PFSK-1 (cell line): ENCODE data around the gene MEI4.

ENCODE experiments used
- FOXP2 ChIP-seq: optimal IDR thresholded peaks from 2 replicates; pipeline ENCODE3; 2011; ENCODE audit warnings: borderline replicate concordance, control low read depth, inconsistent platforms; ENCODE audit not compliant: insufficient read depth; ENCODE audit errors: extremely low read length, extremely low read depth
- POLR2AphosphoS5 ChIP-seq: IDR thresholded peaks from 2 replicates; pipeline ENCODE4 v1.6.1; 2012; ENCODE audit warnings: low read depth, mild to moderate bottlenecking, control low read depth, low read length, moderate library complexity
- SIN3A ChIP-seq: IDR thresholded peaks from 2 replicates; pipeline ENCODE4 v1.6.1; 2012; ENCODE audit warnings: mild to moderate bottlenecking, low read length, moderate library complexity, borderline replicate concordance; ENCODE audit not compliant: insufficient read depth
- TAF1 ChIP-seq: IDR thresholded peaks from 2 replicates; pipeline ENCODE4 v1.6.1; 2012; ENCODE audit warnings: low read length, control low read depth, borderline replicate concordance; ENCODE audit not compliant: insufficient read depth
- TF ChIP-seq, protein P1 (sequence below), 2 experiments: IDR thresholded peaks; 2 replicates each; pipeline versions ENCODE4 v1.6.1 to v1.8.0; 2011 to 2012; ENCODE audit warnings: low read depth in 2 of 2, low read length in 2 of 2, control low read depth in 1 of 2, inconsistent platforms in 1 of 2, mild to moderate bottlenecking in 1 of 2, moderate library complexity in 1 of 2; ENCODE audit not compliant: insufficient read depth in 1 of 2

Gene MEI4

DNA sequence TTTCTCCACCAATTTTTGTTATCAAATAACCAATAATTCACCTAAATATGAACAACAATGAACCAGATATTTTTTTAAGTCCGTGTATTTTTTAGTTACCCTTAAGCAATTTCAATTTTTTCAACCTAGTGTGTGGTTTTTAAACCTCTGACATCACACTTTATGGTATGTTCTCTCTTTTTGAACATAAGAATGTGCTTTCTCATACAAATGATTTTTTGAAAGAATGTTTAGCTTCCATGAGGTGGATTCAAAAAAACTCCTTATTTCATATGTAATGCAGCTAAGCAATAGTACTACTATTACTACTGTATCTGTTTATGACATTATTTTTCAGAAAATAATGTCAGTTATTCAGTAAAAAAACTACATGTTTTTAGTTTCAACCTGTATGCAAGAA lies 19.4 kb upstream of the MEI4 start:
- TF ChIP-seq FOXP2 = no peak

DNA sequence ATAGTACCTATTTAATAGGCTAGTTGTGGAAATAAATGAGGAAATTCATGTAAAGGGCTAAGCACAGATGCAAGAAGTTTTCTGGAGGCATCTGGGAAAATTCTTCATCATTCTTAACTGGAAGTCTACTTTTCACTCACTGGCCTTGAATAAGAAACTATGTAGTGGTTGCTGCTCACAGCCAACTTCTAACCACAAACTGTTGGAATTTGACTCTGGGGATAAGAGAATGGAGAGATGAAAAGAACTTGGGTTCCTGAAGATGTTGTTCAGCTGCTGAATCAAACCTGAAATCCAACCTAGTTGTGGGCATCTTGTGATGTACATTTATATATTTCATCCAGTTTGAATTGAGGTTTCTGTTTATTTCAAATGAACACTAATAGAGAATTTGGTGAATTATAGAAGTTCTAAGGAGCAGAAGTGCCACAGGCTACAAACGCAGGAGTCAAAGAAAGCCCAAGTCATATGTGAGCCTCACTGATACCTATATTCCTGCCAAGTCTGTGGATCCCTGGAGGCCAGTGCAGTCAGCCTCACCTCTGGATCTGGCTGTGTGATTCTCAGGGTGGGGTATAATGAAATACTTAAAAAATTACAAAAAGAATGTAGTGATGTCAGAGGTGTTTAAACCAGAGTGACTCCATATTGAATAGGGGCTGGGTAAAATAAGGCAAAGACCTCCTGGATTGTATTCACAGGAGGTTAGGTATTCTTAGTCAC lies 18.7 kb upstream of the MEI4 start:
- TF ChIP-seq POLR2AphosphoS5 (no peak), TAF1 (no peak), FOXP2 (no peak), SIN3A (no peak)
- TF ChIP-seq, protein P1, sequence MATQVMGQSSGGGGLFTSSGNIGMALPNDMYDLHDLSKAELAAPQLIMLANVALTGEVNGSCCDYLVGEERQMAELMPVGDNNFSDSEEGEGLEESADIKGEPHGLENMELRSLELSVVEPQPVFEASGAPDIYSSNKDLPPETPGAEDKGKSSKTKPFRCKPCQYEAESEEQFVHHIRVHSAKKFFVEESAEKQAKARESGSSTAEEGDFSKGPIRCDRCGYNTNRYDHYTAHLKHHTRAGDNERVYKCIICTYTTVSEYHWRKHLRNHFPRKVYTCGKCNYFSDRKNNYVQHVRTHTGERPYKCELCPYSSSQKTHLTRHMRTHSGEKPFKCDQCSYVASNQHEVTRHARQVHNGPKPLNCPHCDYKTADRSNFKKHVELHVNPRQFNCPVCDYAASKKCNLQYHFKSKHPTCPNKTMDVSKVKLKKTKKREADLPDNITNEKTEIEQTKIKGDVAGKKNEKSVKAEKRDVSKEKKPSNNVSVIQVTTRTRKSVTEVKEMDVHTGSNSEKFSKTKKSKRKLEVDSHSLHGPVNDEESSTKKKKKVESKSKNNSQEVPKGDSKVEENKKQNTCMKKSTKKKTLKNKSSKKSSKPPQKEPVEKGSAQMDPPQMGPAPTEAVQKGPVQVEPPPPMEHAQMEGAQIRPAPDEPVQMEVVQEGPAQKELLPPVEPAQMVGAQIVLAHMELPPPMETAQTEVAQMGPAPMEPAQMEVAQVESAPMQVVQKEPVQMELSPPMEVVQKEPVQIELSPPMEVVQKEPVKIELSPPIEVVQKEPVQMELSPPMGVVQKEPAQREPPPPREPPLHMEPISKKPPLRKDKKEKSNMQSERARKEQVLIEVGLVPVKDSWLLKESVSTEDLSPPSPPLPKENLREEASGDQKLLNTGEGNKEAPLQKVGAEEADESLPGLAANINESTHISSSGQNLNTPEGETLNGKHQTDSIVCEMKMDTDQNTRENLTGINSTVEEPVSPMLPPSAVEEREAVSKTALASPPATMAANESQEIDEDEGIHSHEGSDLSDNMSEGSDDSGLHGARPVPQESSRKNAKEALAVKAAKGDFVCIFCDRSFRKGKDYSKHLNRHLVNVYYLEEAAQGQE (IDR thresholded peaks at IDR 0.05; ENCODE audit: insufficient read depth in 1 of 2, low read depth in 2 of 2, low read length in 2 of 2) = no peak

DNA sequence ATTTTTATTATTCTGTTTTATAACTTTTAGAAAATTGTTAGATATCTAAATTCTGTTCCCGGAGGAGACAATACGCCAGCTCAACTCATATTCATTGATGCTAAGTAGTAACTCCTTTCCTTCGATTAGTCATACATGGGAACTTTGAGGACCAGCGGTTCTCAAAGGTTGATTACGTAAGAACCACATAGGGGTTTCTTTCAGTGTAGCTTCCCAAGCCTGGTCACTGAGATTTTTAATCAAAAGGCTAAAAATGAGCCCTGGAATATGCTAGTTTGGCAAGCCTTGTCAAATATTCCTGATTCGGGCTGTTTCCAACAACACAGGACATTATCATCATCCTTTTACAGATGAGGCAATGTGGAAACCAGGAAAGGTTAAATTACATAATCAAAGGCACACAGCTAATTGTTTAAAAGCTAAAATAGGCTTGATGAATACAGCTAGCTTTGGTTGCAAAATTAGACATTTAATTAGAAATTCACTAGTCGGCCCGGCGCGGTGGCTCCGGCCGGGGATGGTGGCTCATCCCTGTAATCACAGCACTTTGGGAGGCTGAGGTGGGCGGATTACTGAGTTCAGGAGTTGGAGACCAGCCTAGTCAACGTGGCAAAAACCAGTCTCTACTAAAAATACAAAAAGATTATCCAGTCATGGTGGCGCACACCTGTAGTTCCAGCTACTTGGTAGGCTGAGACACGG lies 14.6 kb upstream of the MEI4 start:
- TF ChIP-seq POLR2AphosphoS5 (no peak), FOXP2 (no peak), TAF1 (no peak), SIN3A (no peak)
- TF ChIP-seq, protein P1 (IDR thresholded peaks at IDR 0.05; ENCODE audit: insufficient read depth in 1 of 2, low read depth in 2 of 2, low read length in 2 of 2) = no peak

DNA sequence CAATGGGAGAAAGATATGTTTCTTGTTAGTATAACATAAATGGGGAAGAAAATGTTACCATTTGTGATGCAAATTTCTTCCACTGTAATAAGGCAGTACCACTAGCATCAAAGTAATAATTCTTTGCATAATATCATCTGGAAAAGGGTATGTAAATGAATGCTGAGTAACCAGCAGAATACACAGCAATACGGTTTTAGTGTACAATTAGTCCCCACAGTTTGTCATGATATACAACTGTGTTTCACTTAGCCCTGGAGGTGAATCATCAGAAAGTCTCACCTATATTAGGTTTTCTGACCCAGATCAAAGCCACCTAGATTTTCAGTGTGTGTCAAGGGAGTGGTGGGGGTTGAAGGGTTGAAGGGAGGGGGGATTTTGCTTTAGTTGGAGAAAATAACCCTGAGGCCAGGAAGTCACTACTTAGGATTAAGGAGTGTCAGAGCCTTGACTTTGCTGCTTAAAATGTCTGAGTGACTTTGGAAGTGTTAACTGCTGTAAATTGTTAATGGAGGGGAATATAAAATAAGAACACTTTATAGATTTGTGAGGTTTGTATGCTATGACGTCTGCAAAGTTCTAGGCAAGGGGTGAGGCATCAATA lies 8.6 kb upstream of the MEI4 start:
- no peak for TF ChIP-seq SIN3A
- TF ChIP-seq, protein P1 (IDR thresholded peaks at IDR 0.05; ENCODE audit: insufficient read depth in 1 of 2, low read depth in 2 of 2, low read length in 2 of 2) = no peak

DNA sequence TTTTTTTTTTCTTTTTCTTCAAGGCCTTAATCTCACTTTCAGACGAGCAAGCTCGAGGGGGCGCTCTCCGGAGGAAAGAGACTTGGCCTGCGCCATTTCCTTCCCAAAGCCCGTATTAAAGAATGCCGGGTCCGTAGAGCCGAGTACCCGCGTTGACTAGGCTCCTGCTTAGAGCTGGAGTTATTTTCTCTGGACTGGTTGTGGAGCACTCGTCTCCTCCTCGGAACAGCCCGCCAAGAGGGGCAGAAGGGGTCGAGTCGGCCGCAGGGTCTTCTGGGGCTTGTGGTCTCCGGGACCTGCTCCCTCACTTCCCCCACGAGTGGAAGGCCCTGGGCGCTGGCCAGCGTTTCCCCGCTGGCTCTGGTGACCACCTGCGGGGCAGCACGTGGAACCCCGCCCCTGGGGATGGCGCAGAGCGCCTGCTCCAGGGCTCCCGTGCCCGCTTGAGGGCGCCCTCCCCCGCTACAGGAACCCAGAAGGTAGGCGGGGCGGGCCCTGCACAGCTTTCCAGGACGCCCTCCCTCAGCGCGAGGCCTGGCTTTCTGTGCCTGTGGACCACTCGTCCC lies 2.7 kb upstream of the MEI4 start:
- TF ChIP-seq TAF1 = no peak
- no peak for TF ChIP-seq SIN3A
- TF ChIP-seq POLR2AphosphoS5 = no peak
- TF ChIP-seq, protein P1 (IDR thresholded peaks at IDR 0.05; ENCODE audit: insufficient read depth in 1 of 2, low read depth in 2 of 2, low read length in 2 of 2) = no peak
- TF ChIP-seq FOXP2 = no peak
